LNCAP (cell line): ENCODE data around the gene DCAF5.

ENCODE experiments used
- CTCF ChIP-seq: fragments of 450-650 bp; IDR thresholded peaks from 2 replicates; pipeline ENCODE4 v1.5.1; 2017; ENCODE audit warnings: mild to moderate bottlenecking

The DCAF5 gene

GRCh38 chr14:69040353-69040752 lies 112.6 kb downstream of the DCAF5 start:
- no peak for TF ChIP-seq CTCF

- no peak for TF ChIP-seq CTCF
These were observed 113.7 kb downstream of the DCAF5 start for GRCh38 chr14:69039288-69039628.

DNA sequence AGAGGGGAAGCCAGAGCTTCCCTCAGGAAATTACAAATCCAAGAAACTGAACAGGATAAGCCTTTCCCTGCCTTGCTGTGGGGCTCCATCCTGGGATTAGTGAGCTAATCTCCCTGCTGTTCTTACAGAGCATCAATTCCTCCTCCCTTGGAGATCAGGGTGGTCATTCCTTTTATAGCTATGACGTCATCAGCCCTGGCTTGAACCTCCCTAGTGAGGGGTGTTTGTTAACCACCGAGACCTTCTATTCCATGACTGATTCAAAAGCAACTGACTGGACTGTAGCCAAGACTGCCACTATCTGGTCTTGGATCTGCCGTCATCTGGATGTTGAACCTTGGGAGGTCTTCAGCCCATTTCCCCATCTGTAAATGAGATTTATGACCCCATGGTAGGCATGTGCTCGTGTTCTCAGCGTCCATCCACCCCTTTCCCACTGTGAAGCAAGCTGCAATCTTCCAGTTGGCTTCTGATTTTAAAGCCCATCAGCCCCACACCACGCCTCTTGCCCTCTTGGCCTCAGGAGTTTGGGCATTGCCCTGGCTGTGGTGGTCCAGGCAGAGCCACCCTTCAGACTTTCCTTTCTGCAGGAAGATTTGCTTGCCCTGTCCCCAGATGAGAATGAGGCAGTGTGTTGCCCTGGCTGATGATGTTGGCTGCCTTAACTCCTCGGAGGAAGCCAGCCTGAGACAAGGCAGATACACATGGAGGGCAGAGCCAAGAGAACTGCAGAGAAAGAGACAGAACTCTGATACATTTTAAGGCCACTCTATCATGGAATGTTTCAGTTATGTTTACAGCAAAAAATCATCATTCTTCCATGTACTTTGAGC lies 114.2 kb downstream of the DCAF5 start:
- no peak for TF ChIP-seq CTCF

- TF ChIP-seq CTCF: no peak
These were observed 115.0 kb downstream of the DCAF5 start for GRCh38 chr14:69037790-69038454.

DNA sequence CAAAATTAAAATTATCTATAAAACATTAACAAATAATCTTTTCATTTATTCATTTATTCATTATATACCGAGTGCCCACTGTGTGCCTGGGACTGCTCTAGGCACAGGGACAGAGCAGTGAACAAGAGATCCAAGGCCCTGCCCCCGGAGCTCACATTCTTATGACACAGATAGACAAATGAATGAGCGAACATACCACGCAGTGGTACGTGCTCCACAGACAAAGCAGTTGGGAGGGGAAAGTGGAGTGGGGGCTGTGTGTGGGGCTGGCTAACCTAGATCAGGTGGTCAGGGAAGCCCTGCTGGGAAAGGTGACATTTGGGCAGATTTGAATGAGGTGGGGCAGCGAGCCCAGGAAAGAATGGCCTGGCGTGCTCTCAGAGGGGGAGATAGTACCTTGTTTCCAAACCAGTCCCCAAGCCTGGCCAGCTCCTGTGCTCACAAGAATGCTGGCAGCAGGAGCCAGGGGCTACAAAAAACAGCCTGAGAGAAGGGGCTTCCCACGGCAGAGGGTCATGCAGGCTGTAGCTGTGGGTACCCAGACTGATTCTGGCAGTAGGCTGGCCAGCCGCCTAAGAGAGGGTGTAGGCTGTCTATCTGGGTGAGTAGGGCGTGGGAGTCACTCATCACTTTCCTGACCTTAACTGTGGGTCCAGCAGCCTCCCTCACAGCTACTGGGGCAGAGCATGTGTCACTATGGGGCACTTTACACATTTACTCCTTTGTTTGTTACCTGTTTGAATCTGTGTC lies 116.0 kb downstream of the DCAF5 start:
- TF ChIP-seq CTCF: no peak

DNA sequence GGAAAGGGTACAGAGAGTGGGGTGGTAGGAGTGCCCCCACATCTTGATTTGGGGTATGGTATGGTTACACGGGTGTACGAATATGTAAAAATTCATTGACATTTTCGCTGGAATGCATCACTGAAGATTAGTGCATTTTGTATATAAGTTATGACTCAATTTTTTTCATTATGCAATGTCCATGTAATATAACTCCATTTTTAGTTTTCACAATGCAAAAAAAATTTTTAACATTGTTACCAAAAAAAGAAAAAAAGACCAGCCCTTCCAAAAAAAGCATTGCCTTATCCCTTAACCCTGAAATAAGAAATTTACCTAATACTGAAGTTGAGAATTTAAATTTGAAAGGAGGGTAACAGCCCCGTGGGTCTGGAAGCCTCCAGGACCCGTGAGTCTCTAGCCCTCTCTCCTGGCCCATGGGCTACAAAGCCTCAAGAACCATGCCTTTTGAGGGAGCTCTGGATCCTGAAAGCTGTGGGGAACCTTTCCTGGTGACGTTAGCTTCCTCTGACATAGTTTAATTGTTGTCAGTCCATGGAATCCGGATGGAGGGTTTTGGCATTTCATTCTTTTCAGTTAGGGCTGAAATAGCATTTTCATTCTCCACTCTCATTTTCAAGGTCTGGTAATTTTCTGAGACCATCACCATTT lies 118.2 kb downstream of the DCAF5 start:
- no peak for TF ChIP-seq CTCF

- no peak for TF ChIP-seq CTCF
These were observed 125.5 kb downstream of the DCAF5 start for GRCh38 chr14:69027242-69027913.
